SKM-1 treated with dmso at 0.1 percent for 144 hours (cell line): ENCODE data around the gene GCSH.
A peak's percentile ranks its signal among the peaks of the same experiment; 100 is the strongest.

Experiments used
- DNase-seq: peaks from one replicate; lab custom pipeline; 2025; ENCODE audit not compliant: unreplicated experiment; lab: John Stamatoyannopoulos, UW

Gene GCSH

GRCh38 chr16:81060576-81061306 is 35.5 kb downstream of the GCSH start:
- DNase-seq: no peak

GRCh38 chr16:81053761-81054160 is 42.4 kb downstream of the GCSH start:
- DNase-seq: no peak

DNA sequence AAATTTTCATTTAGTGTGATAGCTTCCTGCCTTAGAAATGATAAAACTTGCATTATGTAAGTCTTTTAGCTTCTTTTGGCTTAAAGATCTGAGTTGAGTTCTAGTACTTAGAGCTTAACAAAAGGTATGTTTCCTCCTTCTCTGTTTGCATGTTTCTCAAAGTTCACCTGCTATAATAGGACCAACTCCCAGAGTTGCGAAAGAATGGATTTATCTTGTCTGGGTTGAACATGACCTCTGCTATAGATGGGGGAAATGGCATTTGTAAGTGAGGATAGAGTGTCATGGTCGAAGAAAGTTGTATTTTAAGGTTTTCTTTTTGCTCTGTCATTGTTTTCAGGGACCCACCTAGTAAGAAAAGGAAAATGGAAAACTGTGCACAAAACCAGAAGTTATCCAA is 53.4 kb downstream of the GCSH start:
- DNase-seq: no peak

DNA sequence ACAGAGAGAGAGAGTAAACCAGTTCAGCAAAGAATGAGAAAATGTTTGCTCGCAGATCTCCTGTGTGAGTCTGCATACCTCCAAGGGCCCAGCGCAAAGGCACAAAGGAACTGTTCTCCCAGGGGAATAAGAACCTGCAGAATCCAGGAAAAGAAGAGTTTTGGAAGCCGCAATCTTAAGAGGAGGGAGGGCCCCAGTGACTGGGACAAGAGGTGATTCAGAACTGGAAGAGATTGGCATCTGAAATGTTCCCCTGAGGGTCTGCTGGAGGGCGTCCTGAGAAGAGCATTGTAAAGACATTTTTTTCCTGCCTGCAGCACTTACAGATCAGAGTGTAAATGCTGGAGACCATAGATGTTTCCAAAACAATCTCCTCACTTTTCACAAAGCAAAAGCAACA is 54.5 kb downstream of the GCSH start:
- no peak for DNase-seq

GRCh38 chr16:81040842-81041241 is 55.4 kb downstream of the GCSH start:
- no peak for DNase-seq

GRCh38 chr16:81040131-81040530 is 56.1 kb downstream of the GCSH start:
- no peak for DNase-seq

DNA sequence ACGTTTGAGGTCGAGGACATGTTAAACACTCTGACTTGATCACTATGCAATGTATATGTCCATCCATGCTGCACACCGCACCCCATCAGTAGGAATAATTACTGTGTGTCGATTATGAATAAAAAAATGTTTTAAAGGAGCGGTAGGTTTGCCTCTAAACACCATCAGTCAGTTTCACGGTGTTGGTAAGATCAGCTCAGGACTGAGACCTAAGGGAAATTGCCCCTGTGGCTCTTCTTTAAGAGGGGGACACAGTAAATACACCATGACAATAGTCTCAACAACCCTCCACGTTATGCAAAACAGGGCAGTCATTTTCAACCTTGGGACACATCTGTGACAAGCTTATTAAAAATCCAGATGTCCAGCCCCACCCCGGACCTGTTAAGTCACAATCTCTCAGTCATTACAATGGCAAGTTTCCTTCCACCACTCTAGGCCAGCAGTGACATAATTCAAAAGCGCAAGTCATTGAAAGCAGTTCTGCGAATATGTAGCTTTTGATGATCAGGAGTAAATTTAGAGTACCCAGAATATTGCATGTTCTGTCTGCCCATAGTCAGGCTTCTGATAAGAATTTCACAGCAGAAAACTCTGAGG is 59.3 kb downstream of the GCSH start:
- DNase-seq: no peak

- DNase-seq: no peak
Observed at GRCh38 chr16:81035975-81036750, 60.0 kb downstream of the GCSH start.

DNA sequence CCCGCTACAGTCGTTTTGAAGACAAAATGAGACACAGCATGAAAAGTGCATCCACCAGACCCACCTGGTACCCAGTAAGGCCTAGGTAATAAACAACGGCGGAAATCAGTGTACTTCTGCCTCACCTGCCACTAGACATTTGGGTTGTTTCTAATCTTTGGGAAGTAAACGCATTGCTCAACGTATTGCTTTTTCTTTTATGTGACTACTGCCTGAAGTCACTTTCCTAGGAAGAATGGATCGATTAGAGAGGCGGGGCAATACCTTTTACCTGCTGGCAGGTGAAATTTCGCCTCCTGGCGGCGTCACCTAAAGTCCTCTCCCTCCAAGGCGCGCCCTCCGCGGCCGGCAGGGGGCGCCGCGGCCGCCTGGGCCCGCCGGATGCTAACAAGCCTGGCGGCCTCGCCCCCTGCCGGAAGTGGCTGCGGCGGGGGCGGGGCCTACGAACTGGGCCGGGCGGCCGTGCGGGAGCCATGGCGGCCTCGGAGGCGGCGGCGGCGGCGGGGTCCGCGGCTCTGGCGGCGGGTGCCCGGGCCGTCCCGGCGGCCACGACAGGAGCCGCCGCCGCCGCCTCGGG is 60.7 kb downstream of the GCSH start, which contains the start of gene ATMIN:
Gene ATMIN (plus strand): TSS at position 445 of the 577 bp plus-strand sequence. CDS start 29 bp downstream, at position 474.
- DNase-seq: peak; percentile 62
